Neural cell (in vitro differentiated cells): ENCODE data around the gene TOMM40. TPM values are rescaled to one million over a fixed set of nuclear protein-coding genes. Genes with fewer than 3 reads are reported as not detected.

Experiments used
- H2AFZ ChIP-seq: fragments of 200-600, 300-800 bp; sonication (generic), shearing (Covaris generic); 2 replicates; pipeline ENCODE4 v1.6.0; 2014; ENCODE audit warnings: low read depth, mild to moderate bottlenecking, antibody characterized with exemption, low read length, moderate library complexity
- H3F3A ChIP-seq: fragments of 200-600 bp; shearing (Covaris generic); 2 replicates; pipeline ENCODE4 v1.6.1; 2016; ENCODE audit warnings: mild to moderate bottlenecking, moderate library complexity, mixed read lengths, antibody characterized with exemption, low read length; ENCODE audit not compliant: insufficient read depth, poor library complexity, severe bottlenecking
- H3K27ac ChIP-seq: fragments of 200-600, 300-800 bp; sonication (generic), shearing (Covaris generic); 2 replicates; pipeline ENCODE4 v1.5.1; 2014; ENCODE audit warnings: mild to moderate bottlenecking, low read length, moderate library complexity
- H3K27me3 ChIP-seq: fragments of 300-800, 200-600 bp; sonication (generic), shearing (Covaris generic); 2 replicates; pipeline ENCODE4 v1.6.0; 2014; ENCODE audit warnings: mild to moderate bottlenecking, low read depth, low read length, moderate library complexity; ENCODE audit not compliant: insufficient read depth
- H3K36me3 ChIP-seq: fragments of 300-800, 200-600 bp; sonication (generic), shearing (Covaris generic); 2 replicates; pipeline ENCODE4 v1.5.1; 2014; ENCODE audit warnings: mild to moderate bottlenecking, antibody characterized with exemption, low read length, moderate library complexity; ENCODE audit not compliant: insufficient read depth
- H3K4me2 ChIP-seq: fragments of 300-800, 200-600 bp; sonication (generic), shearing (Covaris generic); 2 replicates; pipeline ENCODE4 v1.6.0; 2014; ENCODE audit warnings: mild to moderate bottlenecking, low read length
- H3K4me3 ChIP-seq: fragments of 300-800, 200-600 bp; sonication (generic), shearing (Covaris generic); 2 replicates; pipeline ENCODE4 v1.5.1; 2014; ENCODE audit warnings: mild to moderate bottlenecking, low read length, moderate library complexity
- H3K79me2 ChIP-seq: fragments of 200-600 bp; shearing (Covaris generic); replicated peaks from 2 replicates; pipeline ENCODE4 v1.6.0; 2014; ENCODE audit warnings: mild to moderate bottlenecking, low read length, moderate library complexity; ENCODE audit not compliant: insufficient read depth
- H3K9ac ChIP-seq: fragments of 300-800, 200-600 bp; sonication (generic), shearing (Covaris generic); 2 replicates; pipeline ENCODE4 v1.6.1; 2016; ENCODE audit warnings: mild to moderate bottlenecking, low read length, mixed read lengths
- H3K9me2 ChIP-seq: fragments of 200-600 bp; shearing (Covaris generic); 2 replicates; pipeline ENCODE4 v1.6.1; 2016; ENCODE audit warnings: mild to moderate bottlenecking, low read length, mixed read lengths; ENCODE audit not compliant: insufficient read depth
- H3K9me3 ChIP-seq: fragments of 200-600, 300-800 bp; sonication (generic), shearing (Covaris generic); 2 replicates; pipeline ENCODE4 v1.6.1; 2016; ENCODE audit warnings: mild to moderate bottlenecking, mixed run types, low read length, moderate library complexity, mixed read lengths
- H4K20me1 ChIP-seq: fragments of 200-600 bp; shearing (Covaris generic); 2 replicates; pipeline ENCODE4 v1.6.1; 2016; ENCODE audit warnings: mild to moderate bottlenecking, mixed run types; ENCODE audit not compliant: insufficient read depth
- CTCF ChIP-seq: fragments of 450-650 bp; IDR thresholded peaks from 2 replicates; pipeline ENCODE4 v1.5.1; 2014; ENCODE audit warnings: antibody characterized with exemption, mild to moderate bottlenecking, moderate library complexity; ENCODE audit not compliant: poor library complexity, severe bottlenecking
- EP300 ChIP-seq: fragments of 450-650 bp; conservative IDR thresholded peaks from 2 replicates; pipeline ENCODE4 v1.6.1; 2014; ENCODE audit warnings: antibody characterized with exemption, mild to moderate bottlenecking, moderate library complexity; ENCODE audit not compliant: poor library complexity, severe bottlenecking
- EZH2 ChIP-seq: fragments of 200-600, 300-800 bp; shearing (Covaris generic), sonication (generic); IDR thresholded peaks from 2 replicates; pipeline ENCODE4 v1.6.1; 2014; ENCODE audit warnings: antibody characterized with exemption, low read length, borderline replicate concordance, mild to moderate bottlenecking; ENCODE audit not compliant: insufficient read depth, poor library complexity, severe bottlenecking
- MXI1 ChIP-seq: fragments of 450-650 bp; conservative IDR thresholded peaks from 2 replicates; pipeline ENCODE4 v1.6.1; 2014; ENCODE audit warnings: antibody characterized with exemption, mild to moderate bottlenecking; ENCODE audit not compliant: poor library complexity, severe bottlenecking
- POLR2AphosphoS5 ChIP-seq: IDR thresholded peaks from 2 replicates; pipeline ENCODE4 v1.6.1; 2012
- RAD21 ChIP-seq: fragments of 450-650 bp; conservative IDR thresholded peaks from 2 replicates; pipeline ENCODE4 v1.6.1; 2014; ENCODE audit warnings: antibody characterized with exemption, mild to moderate bottlenecking, moderate library complexity
- REST ChIP-seq: IDR thresholded peaks from 2 replicates; pipeline ENCODE4 v1.6.1; 2012; ENCODE audit warnings: borderline replicate concordance
- SMC3 ChIP-seq: fragments of 450-650 bp; conservative IDR thresholded peaks from 2 replicates; pipeline ENCODE4 v1.6.1; 2014; ENCODE audit warnings: antibody characterized with exemption, mild to moderate bottlenecking, moderate library complexity; ENCODE audit not compliant: poor library complexity
- TAF1 ChIP-seq: IDR thresholded peaks from 2 replicates; pipeline ENCODE4 v1.6.1; 2012; ENCODE audit warnings: low read depth
- polyA plus RNA-seq: library from polyadenylated mRNA; depleted of rRNA; stranded (reverse); fragments of >200 nt; gene quantifications from 2 replicates; pipeline ENCODE4 v1.2.3, GENCODE V29; 2014

TOMM40 gene
- polyA plus RNA-seq, 1 donor from 2014 or later = 48.4 TPM

GRCh38 chr19:44947041-44947581, 56.1 kb downstream of the TOMM40 start:
- no peak overlapping the region for H3K4me3 ChIP-seq
- H3K27ac ChIP-seq = no peak overlapping the region

GRCh38 chr19:44948237-44948636, 57.2 kb downstream of the TOMM40 start:
- no peak overlapping the region for H3K4me3 ChIP-seq
- H2AFZ ChIP-seq = no peak overlapping the region
- no peaks in the 10 kb centered on the region for H3K9me3 ChIP-seq
- H3K27me3 ChIP-seq = no peaks in the 10 kb centered on the region
- TF ChIP-seq TAF1 = no peak
- TF ChIP-seq MXI1 = no peak
- H3K27ac ChIP-seq = no peak overlapping the region
- no peak overlapping the region for H3K9ac ChIP-seq
- H3K4me2 ChIP-seq = no peak overlapping the region
- no peaks in the 10 kb centered on the region for H3K9me2 ChIP-seq
- H3K79me2 ChIP-seq = no peaks in the 10 kb centered on the region
- H4K20me1 ChIP-seq = no peaks in the 10 kb centered on the region
- no peaks in the 10 kb centered on the region for H3F3A ChIP-seq
- no peaks in the 10 kb centered on the region for H3K36me3 ChIP-seq

More at GRCh38 chr19:44947041-44947581, 56.1 kb downstream of the TOMM40 start:
- TF ChIP-seq EP300 (no peak), RAD21 (no peak), EZH2 (no peak), MXI1 (no peak)
- Histone ChIP-seq H3K9me2 (no peaks in the 10 kb centered on the region), H3K9ac (no peak overlapping the region), H3K79me2 (no peaks in the 10 kb centered on the region), H2AFZ (no peak overlapping the region), H4K20me1 (no peaks in the 10 kb centered on the region), H3K36me3 (no peaks in the 10 kb centered on the region), H3K9me3 (no peaks in the 10 kb centered on the region), H3F3A (no peaks in the 10 kb centered on the region), H3K27me3 (no peaks in the 10 kb centered on the region), H3K4me2 (no peak overlapping the region)

- no peaks in the 10 kb centered on the region for H4K20me1 ChIP-seq
- no peaks in the 10 kb centered on the region for H3K36me3 ChIP-seq
Measured at GRCh38 chr19:44948763-44949374, 57.8 kb downstream of the TOMM40 start.

More at GRCh38 chr19:44948763-44949374, 57.8 kb downstream of the TOMM40 start:
- Histone ChIP-seq H3K9me3 (no peaks in the 10 kb centered on the region), H2AFZ (no peak overlapping the region), H3K4me3 (no peak overlapping the region), H3K4me2 (no peak overlapping the region), H3K9me2 (no peaks in the 10 kb centered on the region), H3K9ac (no peak overlapping the region), H3F3A (no peaks in the 10 kb centered on the region), H3K27ac (no peak overlapping the region), H3K79me2 (no peaks in the 10 kb centered on the region), H3K27me3 (no peaks in the 10 kb centered on the region)
- TF ChIP-seq REST (no peak), EZH2 (no peak), POLR2AphosphoS5 (no peak), MXI1 (no peak), TAF1 (no peak), SMC3 (no peak), CTCF (no peak), EP300 (no peak), RAD21 (no peak)
